Hepatocyte (in vitro differentiated cells): ENCODE data around the gene CPA5. TPM values are rescaled to one million over a fixed set of nuclear protein-coding genes. Genes with fewer than 3 reads are reported as not detected.

ENCODE experiments used
- DNase-seq: peaks from one replicate; pipeline ENCODE4 v3.0.0-alpha.2; 2016; ENCODE audit warnings: low spot score
- H2AFZ ChIP-seq: fragments of 200-600 bp; sonication (generic); 2 replicates; pipeline ENCODE4 v1.6.0; 2016; ENCODE audit warnings: antibody characterized with exemption, mild to moderate bottlenecking
- H3K27ac ChIP-seq: fragments of 200-600 bp; sonication (generic); 2 replicates; pipeline ENCODE4 v1.5.1; 2016; ENCODE audit warnings: mild to moderate bottlenecking
- H3K27me3 ChIP-seq: fragments of 200-600 bp; sonication (generic); 2 replicates; pipeline ENCODE4 v1.6.1; 2016
- H3K36me3 ChIP-seq: fragments of 200-600 bp; sonication (generic); replicated peaks from 2 replicates; pipeline ENCODE4 v1.5.1; 2016; ENCODE audit warnings: low read depth; ENCODE audit not compliant: insufficient read depth
- H3K4me1 ChIP-seq: fragments of 200-600 bp; sonication (generic); 2 replicates; pipeline ENCODE4 v1.5.1; 2016; ENCODE audit warnings: mild to moderate bottlenecking, moderate library complexity; ENCODE audit not compliant: insufficient read depth
- H3K4me2 ChIP-seq: fragments of 200-600 bp; sonication (generic); 2 replicates; pipeline ENCODE4 v1.6.0; 2016
- H3K4me3 ChIP-seq: fragments of 200-600 bp; sonication (generic); 2 replicates; pipeline ENCODE4 v1.5.1; 2016; ENCODE audit warnings: mild to moderate bottlenecking
- H3K79me2 ChIP-seq: fragments of 200-600 bp; sonication (generic); 2 replicates; pipeline ENCODE4 v1.6.0; 2017; ENCODE audit warnings: mild to moderate bottlenecking
- H3K9me2 ChIP-seq: fragments of 200-600 bp; sonication (generic); replicated peaks from 2 replicates; pipeline ENCODE4 v1.6.0; 2017; ENCODE audit warnings: mild to moderate bottlenecking; ENCODE audit not compliant: insufficient read depth
- H3K9me3 ChIP-seq: fragments of 200-600 bp; sonication (generic); 2 replicates; pipeline ENCODE4 v1.5.1; 2016; ENCODE audit warnings: low read depth, mild to moderate bottlenecking
- H4K20me1 ChIP-seq: fragments of 200-600 bp; sonication (generic); 2 replicates; pipeline ENCODE4 v1.6.0; 2016; ENCODE audit warnings: mild to moderate bottlenecking; ENCODE audit not compliant: insufficient read depth, poor library complexity, severe bottlenecking
- CTCF ChIP-seq: fragments of 200-600 bp; sonication (generic); IDR thresholded peaks from 2 replicates; pipeline ENCODE4 v1.5.1; 2016; ENCODE audit warnings: antibody characterized with exemption, mild to moderate bottlenecking; ENCODE audit not compliant: poor library complexity
- EZH2 ChIP-seq: fragments of 200-600 bp; sonication (generic); IDR thresholded peaks from 2 replicates; pipeline ENCODE4 v1.6.1; 2016; ENCODE audit warnings: antibody characterized with exemption, mild to moderate bottlenecking, borderline replicate concordance
- EZH2phosphoT487 ChIP-seq: fragments of 200-600 bp; sonication (generic); IDR thresholded peaks from one replicate; pipeline ENCODE4 v1.6.1; 2018; ENCODE audit warnings: antibody characterized with exemption, mild to moderate bottlenecking, low read depth, moderate library complexity; ENCODE audit not compliant: unreplicated experiment, severe bottlenecking
- WGBS: methylation state at CpG from one replicate; pipeline ENCODE4 v1.1.6; 2016; ENCODE audit warnings: low lambda C conversion rate; ENCODE audit errors: missing lambda C conversion rate; 5-methylcytosine and 5-hydroxymethylcytosine counted together
- polyA plus RNA-seq: library from polyadenylated mRNA; unstranded; fragments of >200 nt; fragmentation: Nextera tagmentation; extraction: Ambion mirVana; gene quantifications from 2 replicates; pipeline ENCODE4 v1.2.1, GENCODE V29; 2016
- total RNA-seq: library from RNA; depleted of rRNA; stranded (reverse); fragments of >200 nt; gene quantifications from 2 replicates; pipeline ENCODE4 v1.2.3, GENCODE V29; 2014

CPA5 gene
- total and polyA plus RNA-seq, 2 experiments from 2014 or later = 0.30 TPM; not detected in 1

GRCh38 chr7:130388671-130389070, 44.1 kb downstream of the CPA5 start:
- Histone ChIP-seq H3K36me3 (no peaks in the 10 kb centered on the region), H3K79me2 (no peaks in the 10 kb centered on the region), H2AFZ (no peak overlapping the region), H3K9me3 (no peaks in the 10 kb centered on the region), H3K9me2 (no peaks in the 10 kb centered on the region), H4K20me1 (no peaks in the 10 kb centered on the region), H3K4me1 (peaks cover 20% of the 10 kb centered on the region), H3K27ac (no peak overlapping the region), H3K4me2 (no peak overlapping the region), H3K4me3 (no peak overlapping the region), H3K27me3 (no peaks in the 10 kb centered on the region)
- TF ChIP-seq CTCF (no peak), EZH2 (no peak), EZH2phosphoT487 (no peak)
- 48% methylated on average over 2 of the region's 2 CpGs for WGBS
- DNase-seq = no peak

GRCh38 chr7:130390486-130390885, 45.9 kb downstream of the CPA5 start:
- Histone ChIP-seq H3K36me3 (no peaks in the 10 kb centered on the region), H4K20me1 (no peaks in the 10 kb centered on the region), H3K9me3 (no peaks in the 10 kb centered on the region), H3K4me2 (no peak overlapping the region), H3K79me2 (no peaks in the 10 kb centered on the region), H3K4me3 (no peak overlapping the region), H3K4me1 (peaks cover 22% of the 10 kb centered on the region), H3K9me2 (no peaks in the 10 kb centered on the region), H3K27me3 (no peaks in the 10 kb centered on the region), H3K27ac (no peak overlapping the region), H2AFZ (no peak overlapping the region)
- no peak for DNase-seq
- TF ChIP-seq EZH2phosphoT487 (no peak), EZH2 (no peak), CTCF (no peak)
- WGBS = 66% methylated on average over 1 of the region's 1 CpG

- Histone ChIP-seq H4K20me1 (no peaks in the 10 kb centered on the region), H3K27ac (peak overlapping the region; percentile 67), H3K79me2 (no peaks in the 10 kb centered on the region), H3K36me3 (no peaks in the 10 kb centered on the region), H3K4me3 (no peak overlapping the region), H2AFZ (no peak overlapping the region), H3K9me2 (no peaks in the 10 kb centered on the region), H3K9me3 (no peaks in the 10 kb centered on the region), H3K4me2 (peak overlapping the region; percentile 55), H3K27me3 (no peaks in the 10 kb centered on the region), H3K4me1 (peaks cover 43% of the 10 kb centered on the region)
- DNase-seq = no peak
- TF ChIP-seq EZH2phosphoT487 (no peak), CTCF (no peak), EZH2 (no peak)
- 93% methylated on average over 5 of the region's 5 CpGs for WGBS
These were observed 48.5 kb downstream of the CPA5 start for GRCh38 chr7:130393101-130393561.

- Histone ChIP-seq H3K4me2 (no peak overlapping the region), H4K20me1 (no peaks in the 10 kb centered on the region), H3K9me2 (no peaks in the 10 kb centered on the region), H3K27ac (peak overlapping the region; percentile 18), H3K27me3 (no peaks in the 10 kb centered on the region), H3K9me3 (no peaks in the 10 kb centered on the region), H3K79me2 (no peaks in the 10 kb centered on the region), H3K36me3 (no peaks in the 10 kb centered on the region), H3K4me1 (peaks cover 46% of the 10 kb centered on the region), H2AFZ (no peak overlapping the region), H3K4me3 (no peak overlapping the region)
- no peak for TF ChIP-seq EZH2phosphoT487
- TF ChIP-seq EZH2 = no peak
- no peak for TF ChIP-seq CTCF
- no peak for DNase-seq
- 74% methylated on average over 10 of the region's 10 CpGs for WGBS
These were observed 49.3 kb downstream of the CPA5 start for GRCh38 chr7:130393841-130394411.
